Epidermal melanocyte (primary cell): Measurements from ENCODE around the gene KIAA1191.
"Not testable (repeated sequence)": the region's sequence is repeated elsewhere in the genome, so short reads cannot be mapped to it uniquely, and the experiment has no call there.

Source experiments
- DNase-seq: peaks from one replicate; pipeline ENCODE4 v3.0.0; 2011; ENCODE audit warnings: low spot score; ENCODE audit not compliant: insufficient read length

The KIAA1191 gene

DNA sequence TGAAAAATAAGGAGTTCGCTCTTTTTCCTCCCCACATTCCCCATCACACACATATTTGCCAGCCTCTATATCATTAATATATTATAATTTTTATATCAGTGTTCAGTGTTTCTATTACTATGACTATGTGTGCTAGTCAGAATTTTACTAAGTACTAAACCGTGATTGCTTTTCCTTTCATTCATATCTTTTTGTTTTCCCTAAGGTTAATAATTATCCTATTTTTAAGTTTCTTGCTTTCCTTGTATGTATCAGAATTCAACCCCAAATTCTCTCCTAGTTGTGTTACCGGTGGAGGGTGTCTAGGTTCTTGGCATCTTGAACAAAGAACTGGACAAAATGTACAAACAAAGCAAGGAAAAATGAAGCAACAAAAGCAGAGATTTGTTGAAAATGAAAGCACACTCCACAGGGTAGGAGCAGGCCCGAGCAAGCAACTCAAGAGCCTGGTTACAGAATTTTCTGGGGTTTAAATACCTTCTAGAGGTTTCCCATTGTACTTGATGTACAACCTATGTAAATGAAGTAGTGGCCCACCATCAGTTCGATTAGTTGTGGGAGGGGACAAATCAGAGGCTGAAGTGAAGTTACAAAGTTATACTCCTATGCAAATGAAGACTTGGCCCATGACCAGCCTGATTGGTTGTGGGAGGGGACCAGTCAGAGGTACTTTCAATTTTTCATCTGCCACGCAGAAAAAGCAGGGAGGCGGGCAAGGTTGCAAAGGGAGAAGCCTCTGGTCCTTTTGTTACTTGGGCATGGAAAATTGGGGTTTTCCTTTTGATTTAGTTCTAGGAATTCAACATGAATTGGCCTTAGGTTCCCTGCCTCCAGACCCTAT lies 43.8 kb downstream of the KIAA1191 start:
- DNase-seq: no peak

GRCh38 chr5:176305356-176305755 lies 56.2 kb downstream of the KIAA1191 start:
- DNase-seq: not testable (repeated sequence)
